HG03108 (cell line): ENCODE data around the gene NFIA.

Source experiments
- ATAC-seq: cut with Tn5 transposase; IDR thresholded peaks from one replicate; pipeline ENCODE4 v1.9.1; 2021; ENCODE audit warnings: moderate library complexity; ENCODE audit not compliant: unreplicated experiment

Gene NFIA

DNA sequence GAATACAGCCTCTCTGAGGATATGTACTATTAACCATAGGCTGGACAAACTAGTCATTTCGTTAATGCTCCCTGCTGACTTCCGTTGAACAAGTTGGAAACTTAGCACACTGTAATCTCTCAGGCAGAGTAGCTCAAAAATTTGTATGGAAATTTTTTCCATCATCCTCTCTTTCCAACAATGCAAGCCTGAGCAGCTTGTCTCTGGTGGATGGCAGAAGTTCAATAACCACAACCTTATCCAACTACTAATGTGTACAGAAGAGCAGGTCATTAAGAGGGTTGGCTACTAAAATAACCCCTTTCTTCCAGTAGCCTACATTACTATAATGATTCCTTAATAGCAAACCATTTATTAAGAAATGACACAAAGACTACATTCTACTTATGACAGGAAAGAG, 262.3 kb downstream of the NFIA start:
- ATAC-seq: no peak

GRCh38 chr1:61348025-61348665, 265.8 kb downstream of the NFIA start:
- no peak for ATAC-seq

- no peak for ATAC-seq
Measured at GRCh38 chr1:61352845-61353435, 270.6 kb downstream of the NFIA start.

DNA sequence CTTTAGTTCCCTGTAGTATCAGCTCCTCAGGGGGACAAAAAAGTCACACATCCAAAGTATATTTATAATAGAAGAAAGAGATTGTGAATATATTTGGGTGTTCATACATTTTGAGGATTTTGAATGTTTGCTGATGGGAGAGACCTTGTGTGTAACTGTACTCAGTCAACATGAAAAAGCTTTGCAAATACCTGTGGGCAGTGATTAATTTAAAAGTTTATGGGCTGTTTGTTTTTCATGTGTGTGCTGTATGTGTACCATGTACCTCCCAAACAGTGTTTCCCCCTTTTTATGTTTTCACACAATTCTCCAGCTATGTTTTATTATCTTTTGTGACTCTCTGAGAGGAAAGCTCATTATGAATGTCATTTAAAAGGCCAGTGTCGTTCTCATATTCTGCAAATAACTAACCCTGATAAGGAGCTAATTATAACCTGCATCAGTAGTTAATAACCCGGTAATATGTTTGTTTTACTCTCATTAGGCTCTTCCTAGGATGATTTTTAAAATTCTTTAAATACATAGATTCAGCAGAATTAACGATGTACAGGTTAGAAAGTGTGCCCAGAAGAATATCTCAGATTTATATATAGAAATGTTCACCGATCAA, 271.5 kb downstream of the NFIA start:
- ATAC-seq: no peak

DNA sequence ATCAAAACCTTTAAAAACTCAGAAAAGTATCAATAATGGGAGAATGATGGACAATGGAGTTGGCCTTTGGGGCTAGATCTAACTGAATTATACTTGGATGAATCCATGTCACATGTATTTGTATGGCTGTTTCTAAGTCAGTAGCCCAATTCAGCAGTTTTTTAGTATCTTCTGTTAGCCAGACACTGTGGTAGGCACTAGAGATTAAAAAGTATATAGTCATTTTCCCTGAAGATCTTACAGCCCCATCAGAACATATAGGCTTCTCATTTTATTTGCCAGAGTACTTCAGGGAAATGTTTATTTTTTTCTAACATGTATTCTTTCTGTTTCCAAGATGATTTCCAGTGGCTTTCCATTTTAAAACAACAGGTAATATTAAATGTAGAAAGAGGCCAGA, 273.7 kb downstream of the NFIA start:
- ATAC-seq: no peak

GRCh38 chr1:61356995-61357394, 274.6 kb downstream of the NFIA start:
- ATAC-seq: no peak

- no peak for ATAC-seq
Measured at GRCh38 chr1:61357539-61357938, 275.2 kb downstream of the NFIA start.

DNA sequence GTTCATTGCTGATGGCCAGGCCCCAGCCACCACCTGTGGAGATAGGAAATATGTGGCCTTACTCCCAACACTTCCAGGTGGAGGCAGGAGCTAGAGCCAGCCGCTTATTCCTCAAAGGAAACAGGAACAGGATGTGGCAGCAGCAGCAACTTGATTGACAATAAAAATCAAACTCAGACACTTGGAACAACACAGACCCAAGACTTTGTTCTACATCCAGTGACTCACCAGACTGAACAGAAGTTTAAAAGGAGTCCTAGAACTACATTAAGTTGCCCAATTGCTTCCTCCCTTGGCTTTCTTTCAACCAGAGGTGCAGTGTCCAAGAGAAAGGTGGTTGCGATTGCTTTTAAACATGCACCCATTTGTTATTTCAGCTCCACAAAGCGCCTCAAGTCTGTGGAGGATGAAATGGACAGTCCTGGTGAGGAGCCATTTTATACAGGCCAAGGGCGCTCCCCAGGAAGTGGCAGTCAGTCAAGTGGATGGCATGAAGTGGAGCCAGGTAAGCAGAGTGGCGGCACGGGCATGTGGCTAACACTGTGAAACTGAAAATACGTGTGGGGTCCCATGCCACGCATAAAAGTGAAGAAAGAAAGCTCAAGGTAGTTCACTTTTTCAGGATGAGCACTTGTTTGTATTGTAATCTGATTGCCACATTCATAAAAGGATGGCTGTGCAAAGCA, 276.6 kb downstream of the NFIA start:
- ATAC-seq: no peak

DNA sequence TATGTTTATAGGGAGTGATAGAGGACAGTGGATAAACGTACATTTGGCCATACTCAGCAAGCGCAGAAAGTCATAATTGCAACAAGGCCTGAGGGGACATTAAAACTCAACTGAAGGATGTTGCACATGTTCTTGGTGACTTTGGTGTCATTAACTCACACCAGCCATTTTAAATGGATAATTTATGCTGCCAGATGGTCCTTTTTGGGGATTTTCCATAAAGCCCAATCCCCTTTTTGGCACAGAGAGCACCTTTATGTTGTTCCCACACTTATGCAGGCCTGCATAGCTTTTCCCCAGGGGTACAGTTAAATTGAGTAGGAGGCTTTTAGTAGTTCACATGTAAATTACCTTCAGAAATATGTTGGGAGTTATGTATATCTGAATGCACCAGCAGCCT, 279.6 kb downstream of the NFIA start:
- ATAC-seq: no peak

GRCh38 chr1:61362351-61362750, 280.0 kb downstream of the NFIA start:
- no peak for ATAC-seq

DNA sequence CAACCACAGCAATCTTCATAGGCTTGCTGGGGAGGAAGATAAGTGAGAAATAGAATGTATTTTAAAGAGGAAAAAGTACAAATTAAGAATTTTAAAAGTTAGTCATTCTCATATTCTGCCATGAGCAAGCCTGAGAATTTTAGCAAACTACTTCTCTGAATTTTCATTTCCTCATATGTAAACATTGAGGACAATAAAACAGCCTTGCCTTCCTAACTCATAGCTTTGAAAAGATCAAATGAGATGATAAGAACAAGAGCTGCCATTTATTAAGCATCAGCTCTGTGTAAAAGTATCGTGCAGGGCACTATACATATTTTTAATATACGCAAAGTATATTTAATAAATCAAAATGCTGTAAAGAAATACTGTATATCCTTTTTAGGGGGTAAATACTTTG, 286.0 kb downstream of the NFIA start:
- ATAC-seq: no peak

DNA sequence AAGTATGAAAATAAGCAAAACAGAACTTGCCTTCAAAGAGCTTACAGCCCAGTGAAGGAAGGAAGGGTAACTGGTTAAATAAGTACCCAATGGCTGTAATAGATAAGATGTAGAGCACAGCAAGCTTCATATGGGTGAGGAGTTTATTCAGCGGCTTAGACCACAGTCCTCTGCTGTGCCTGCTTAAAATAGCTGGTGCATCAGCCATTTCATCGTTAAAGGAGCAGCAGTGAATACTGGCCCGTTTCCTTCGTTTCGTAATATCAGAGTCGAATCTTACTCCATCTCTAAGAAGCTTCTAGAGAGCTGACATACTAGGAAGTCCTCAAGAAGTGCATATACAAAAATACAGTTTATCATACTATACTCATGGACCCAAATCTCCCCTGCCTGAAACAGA, 286.5 kb downstream of the NFIA start:
- no peak for ATAC-seq

- no peak for ATAC-seq
Measured at GRCh38 chr1:61370177-61370912, 288.0 kb downstream of the NFIA start.

DNA sequence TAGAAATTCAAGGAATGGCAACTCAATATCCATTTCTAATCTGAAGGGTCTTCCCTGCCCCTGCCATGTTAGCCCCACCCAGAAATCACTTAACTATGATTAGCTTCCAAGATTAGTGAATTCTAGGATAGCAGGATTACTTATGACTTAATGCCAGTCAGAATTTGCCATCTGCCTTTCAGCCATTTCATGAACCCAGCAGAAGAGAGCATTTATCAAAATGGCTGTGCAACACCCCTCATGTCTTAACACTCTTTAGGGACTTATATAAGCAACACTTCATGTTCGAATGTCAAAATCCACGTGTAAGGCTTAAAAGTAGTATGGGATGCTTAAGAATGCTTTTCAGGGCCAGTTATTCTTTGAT, 288.5 kb downstream of the NFIA start:
- ATAC-seq: no peak

DNA sequence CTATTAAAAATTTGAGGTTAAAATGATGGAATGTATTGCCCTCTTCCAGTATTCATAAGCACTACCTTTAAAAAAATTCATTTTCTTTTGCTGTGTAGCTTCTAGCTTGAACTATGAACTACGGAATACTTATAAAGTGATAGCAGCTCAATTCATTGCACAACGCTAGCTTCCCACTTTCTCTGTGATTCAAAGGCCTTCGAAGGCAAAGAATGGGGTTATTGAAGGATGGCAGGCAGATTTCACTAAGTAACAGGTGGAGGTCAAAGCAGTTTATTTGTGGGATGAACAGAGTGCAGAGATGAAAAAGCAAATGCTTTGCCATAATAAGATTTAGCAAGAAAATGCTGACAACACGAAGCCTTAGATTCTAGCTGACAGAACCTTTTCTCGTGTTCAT, 290.6 kb downstream of the NFIA start:
- no peak for ATAC-seq

DNA sequence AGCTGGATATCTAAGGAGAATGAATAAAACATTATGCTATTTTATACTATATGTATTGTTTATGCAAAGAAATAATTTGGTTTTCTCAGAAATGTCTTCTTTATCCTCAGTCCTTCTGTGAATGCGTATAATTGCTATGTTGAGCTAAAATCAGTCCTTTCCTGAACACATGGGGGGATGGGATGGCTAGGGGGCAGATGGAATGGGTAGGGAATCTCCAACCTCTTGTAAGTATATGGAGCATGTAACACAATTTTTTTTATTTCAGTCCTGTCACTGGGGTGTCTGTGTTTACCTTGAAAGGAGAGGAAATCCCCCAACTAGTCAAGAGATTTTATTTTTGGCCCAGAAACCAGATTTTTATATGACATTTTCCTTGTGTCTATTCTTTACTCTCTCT, 291.8 kb downstream of the NFIA start:
- ATAC-seq: no peak

- no peak for ATAC-seq
Measured at GRCh38 chr1:61375082-61375880, 292.9 kb downstream of the NFIA start.

- ATAC-seq: no peak
Measured at GRCh38 chr1:61376151-61376550, 293.8 kb downstream of the NFIA start.

- ATAC-seq: no peak
Measured at GRCh38 chr1:61377242-61377958, 295.0 kb downstream of the NFIA start.
